Stimulated activated naive B cell treated with anti-CD40 and anti-IgM and Interleukin-4, amounts not matched to agents 10 μg/mL and 1 μg/mL and 100 μg/mL, for 72 hours (primary cell): Measurements from ENCODE around the gene CCDC47.

Experiments used
- ATAC-seq, 2 donors: fragments of 150-1000 bp; cut with Tn5 transposase; replicated peaks; 2 replicates each; pipeline ENCODE4 v1.10.0; 2021; ENCODE audit warnings: moderate library complexity in 1 of 2
- DNase-seq: peaks from one replicate; pipeline ENCODE4 v3.0.0; 2021
- H3K27ac Mint-ChIP-seq: one replicate; pipeline ENCODE4 v1.8.0; 2022; ENCODE audit warnings: mild to moderate bottlenecking, mixed read lengths
- H3K27me3 Mint-ChIP-seq, 2 donors: one replicate each; pipeline ENCODE4 v1.8.0; 2022; ENCODE audit warnings: mixed read lengths in 2 of 2
- H3K36me3 Mint-ChIP-seq, 2 donors: one replicate each; pipeline ENCODE4 v1.8.0; 2022; ENCODE audit warnings: mixed read lengths in 2 of 2, mild to moderate bottlenecking in 1 of 2
- H3K4me1 Mint-ChIP-seq, 2 donors: one replicate each; pipeline ENCODE4 v1.8.0; 2022; ENCODE audit warnings: mixed read lengths in 2 of 2, mild to moderate bottlenecking in 1 of 2
- H3K4me3 Mint-ChIP-seq, 2 donors: one replicate each; pipeline ENCODE4 v1.8.0; 2022; ENCODE audit warnings: mild to moderate bottlenecking in 2 of 2, mixed read lengths in 2 of 2, moderate library complexity in 1 of 2
- H3K9me3 Mint-ChIP-seq, 2 donors: one replicate each; pipeline ENCODE4 v1.8.0; 2022; ENCODE audit warnings: mixed read lengths in 2 of 2, mild to moderate bottlenecking in 1 of 2

The CCDC47 gene

GRCh38 chr17:63773272-63774140 is at the start of gene CCDC47:
TSS of gene CCDC47 (minus strand) at chr17:63773597. CDS start at chr17:63766175, 7,422 bp downstream.
- peak within 1 kb of the TSS; percentile 100 for H3K27ac Mint-ChIP-seq
- H3K4me1 Mint-ChIP-seq, result peaks cover 27 to 60% of the 10 kb centered on the region in 2 donors
- no peaks in the 10 kb centered on the region for H3K27me3 Mint-ChIP-seq
- H3K4me3 Mint-ChIP-seq, result peak within 1 kb of the TSS; percentile 94 to 96
- peak; percentile 88 to 89 for ATAC-seq
- peaks cover 20 to 22% of the 10 kb centered on the region in 2 donors for H3K36me3 Mint-ChIP-seq
- no peaks in the 10 kb centered on the region for H3K9me3 Mint-ChIP-seq
- peak; percentile 100 for DNase-seq

DNA sequence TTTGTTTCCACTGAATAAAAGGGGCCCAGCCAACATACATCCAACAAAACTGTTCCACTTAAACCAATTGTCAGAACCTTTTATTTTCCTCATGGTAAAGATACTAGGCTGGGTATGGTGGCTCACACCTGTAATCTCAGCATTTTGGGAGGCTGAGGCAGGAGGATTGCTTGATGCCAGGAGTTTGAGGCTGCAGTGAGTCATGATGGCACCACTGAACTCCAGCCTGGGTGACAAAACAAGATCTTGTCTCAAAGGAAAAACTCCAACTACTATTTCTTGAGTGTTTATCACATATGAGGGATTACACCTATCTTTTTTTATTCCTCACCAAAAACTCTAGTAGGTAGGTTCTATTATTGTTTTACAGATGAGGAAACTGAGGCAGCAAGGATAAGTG is 49.1 kb upstream of the CCDC47 start:
- H3K27ac Mint-ChIP-seq, result peak overlapping the region; percentile 89

DNA sequence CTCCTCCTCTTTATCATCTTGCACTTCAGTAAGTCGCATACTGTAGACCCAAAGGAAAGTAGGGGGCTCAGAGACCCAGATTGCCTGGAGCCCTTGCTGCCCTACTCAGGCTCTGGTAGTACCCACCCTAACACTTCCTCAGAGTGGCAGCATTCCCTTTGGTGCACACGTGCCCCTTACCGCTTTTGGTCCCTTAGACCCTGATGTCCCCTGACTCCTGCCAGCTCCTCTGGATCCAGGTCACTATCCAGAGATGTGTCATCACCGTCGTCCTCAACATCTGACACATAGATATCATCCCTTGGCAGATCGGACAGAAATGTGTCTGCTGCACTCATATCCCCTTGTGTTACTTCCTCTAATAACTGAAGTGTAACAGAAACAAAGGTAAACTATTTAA is 48.4 kb upstream of the CCDC47 start:
- no peaks in the 10 kb centered on the region for H3K27me3 Mint-ChIP-seq
- peak overlapping the region; percentile 89 for H3K27ac Mint-ChIP-seq
- H3K9me3 Mint-ChIP-seq, result no peaks in the 10 kb centered on the region
- peaks cover 56 to 90% of the 10 kb centered on the region in 2 donors for H3K36me3 Mint-ChIP-seq
- ATAC-seq (peak; percentile 33 to 43), DNase-seq (no peak)
- peaks cover 44 to 80% of the 10 kb centered on the region in 2 donors for H3K4me1 Mint-ChIP-seq
- H3K4me3 Mint-ChIP-seq, result peak overlapping the region; percentile 23 to 29

More for the DNA sequence above, 49.1 kb upstream of the CCDC47 start:
- DNase-seq, result no peak
- Mint-ChIP-seq H3K4me3 (peak overlapping the region in 1 of 2 donors; percentile 6), H3K36me3 (peaks cover 56 to 94% of the 10 kb centered on the region in 2 donors), H3K9me3 (no peaks in the 10 kb centered on the region), H3K27me3 (no peaks in the 10 kb centered on the region), H3K4me1 (peaks cover 44 to 80% of the 10 kb centered on the region in 2 donors)
- ATAC-seq, result no peak

DNA sequence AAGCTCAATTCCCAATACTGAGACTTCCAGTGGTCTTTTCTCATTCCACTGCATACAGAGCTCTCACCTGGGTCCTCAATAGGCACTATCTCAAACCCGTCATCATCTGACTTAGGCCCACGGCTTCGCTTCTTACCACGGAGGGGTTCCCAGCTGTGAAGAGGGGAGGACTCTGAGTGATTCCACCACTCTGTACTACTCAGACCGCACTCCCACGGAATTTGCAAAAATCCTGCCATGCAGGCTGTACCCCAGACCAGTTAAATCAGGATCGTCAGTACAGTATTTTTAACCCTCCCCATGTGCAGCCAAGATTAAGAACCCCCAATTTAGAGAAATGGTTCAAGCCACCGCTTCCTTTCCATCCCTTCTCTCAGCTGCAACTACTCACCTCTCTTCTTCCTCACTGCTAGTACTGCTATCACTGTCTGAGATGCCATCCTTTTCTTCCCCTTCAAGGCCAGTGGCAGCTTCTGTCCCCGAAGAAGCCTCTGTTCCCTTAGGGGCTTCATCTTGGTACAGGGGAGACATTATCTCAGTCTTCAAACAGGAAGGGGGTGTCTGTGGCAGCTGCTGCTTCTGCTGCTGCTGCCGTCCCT is 47.7 kb upstream of the CCDC47 start:
- ATAC-seq (no peak), DNase-seq (no peak)
- Mint-ChIP-seq H3K4me1 (peaks cover 39 to 73% of the 10 kb centered on the region in 2 donors), H3K27ac (peak overlapping the region; percentile 87), H3K4me3 (peak overlapping the region in 1 of 2 donors; percentile 28), H3K36me3 (peaks cover 57 to 84% of the 10 kb centered on the region in 2 donors), H3K27me3 (no peaks in the 10 kb centered on the region), H3K9me3 (no peaks in the 10 kb centered on the region)

DNA sequence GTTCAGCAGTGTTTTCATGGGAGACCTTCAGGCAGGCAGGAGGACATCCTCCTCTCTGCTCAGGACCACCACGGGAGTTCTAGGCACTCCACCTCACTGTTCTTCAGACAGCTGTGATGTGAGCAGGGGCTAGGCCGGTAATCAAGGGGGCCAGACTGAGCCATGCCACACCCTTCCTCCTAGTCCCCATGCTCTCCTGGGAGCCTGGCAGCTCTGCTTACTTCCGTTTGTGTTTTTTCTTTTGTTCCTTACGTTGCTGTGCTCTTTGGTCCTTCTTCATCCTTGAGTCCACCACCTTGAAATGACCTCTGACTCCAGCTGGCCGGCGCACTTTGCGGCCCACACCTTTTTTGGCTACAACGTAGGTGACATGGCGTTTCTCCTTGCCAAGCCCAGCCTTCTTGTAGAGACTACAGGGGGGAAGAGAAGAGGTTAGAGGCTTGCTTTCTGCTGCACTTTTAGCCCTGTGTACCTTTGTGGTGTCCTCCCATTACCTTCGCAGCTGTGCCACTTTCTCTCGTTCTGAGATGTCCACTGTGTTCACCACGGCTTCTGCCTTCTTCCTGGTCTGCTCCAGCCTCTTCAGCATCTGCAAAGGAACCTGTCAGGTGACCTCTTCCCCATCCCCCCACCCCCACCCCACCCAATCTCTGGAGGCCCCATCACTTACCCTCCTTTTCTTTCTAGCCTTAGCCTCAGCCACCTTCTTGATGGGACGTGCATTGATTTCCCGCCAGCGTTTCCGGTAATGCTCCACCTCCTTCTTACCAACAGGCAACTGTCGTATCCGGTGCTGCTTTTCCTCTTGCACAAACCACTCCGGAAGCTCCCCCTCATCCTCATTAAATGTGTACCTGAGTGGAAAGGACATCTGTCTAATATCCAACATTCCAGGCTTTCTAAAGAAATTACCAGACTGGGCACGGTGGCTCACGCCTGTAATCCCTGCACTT is 46.5 kb upstream of the CCDC47 start:
- Mint-ChIP-seq H3K4me3 (peak overlapping the region in 1 of 2 donors; percentile 29), H3K27ac (peak overlapping the region; percentile 87), H3K4me1 (peaks cover 33 to 61% of the 10 kb centered on the region in 2 donors), H3K27me3 (no peaks in the 10 kb centered on the region), H3K36me3 (peaks cover 60 to 79% of the 10 kb centered on the region in 2 donors), H3K9me3 (no peaks in the 10 kb centered on the region)
- no peak for ATAC-seq
- DNase-seq, result no peak

DNA sequence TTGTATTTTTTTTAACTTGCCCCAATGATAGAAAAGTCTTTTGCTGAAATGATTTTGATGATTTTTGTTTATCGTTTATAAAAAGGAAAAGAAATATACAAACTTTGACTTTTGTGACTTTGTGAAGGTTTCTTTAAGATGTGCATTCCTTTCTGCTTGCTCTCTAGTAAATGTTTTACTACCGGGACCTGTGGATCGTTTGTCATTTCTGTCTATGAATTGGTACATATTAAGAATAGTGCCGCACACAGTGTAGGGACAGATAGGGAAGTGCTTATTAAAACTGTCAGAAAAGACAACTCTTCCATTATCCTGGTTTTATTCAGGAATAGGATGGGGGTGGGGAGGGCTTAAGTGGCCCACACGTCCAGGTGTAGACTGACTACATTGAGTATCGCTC is 45.7 kb upstream of the CCDC47 start:
- Mint-ChIP-seq H3K27ac (peak overlapping the region; percentile 69), H3K27me3 (no peaks in the 10 kb centered on the region), H3K4me3 (no peak overlapping the region), H3K9me3 (no peaks in the 10 kb centered on the region), H3K4me1 (peaks cover 27 to 54% of the 10 kb centered on the region in 2 donors), H3K36me3 (peaks cover 53 to 76% of the 10 kb centered on the region in 2 donors)
- no peak for ATAC-seq
- no peak for DNase-seq

- Mint-ChIP-seq H3K36me3 (peaks cover 50 to 72% of the 10 kb centered on the region in 2 donors), H3K9me3 (no peaks in the 10 kb centered on the region), H3K27ac (no peak overlapping the region), H3K4me1 (peaks cover 19 to 41% of the 10 kb centered on the region in 2 donors), H3K27me3 (no peaks in the 10 kb centered on the region), H3K4me3 (peak overlapping the region in 1 of 2 donors; percentile 2)
- DNase-seq (no peak), ATAC-seq (no peak)
Measured at GRCh38 chr17:63817736-63818385, 44.5 kb upstream of the CCDC47 start.

GRCh38 chr17:63816669-63817068 is 43.3 kb upstream of the CCDC47 start:
- no peak for DNase-seq
- Mint-ChIP-seq H3K4me1 (peaks cover 10 to 29% of the 10 kb centered on the region in 2 donors), H3K36me3 (peaks cover 52 to 64% of the 10 kb centered on the region in 2 donors), H3K4me3 (no peak overlapping the region), H3K27ac (no peak overlapping the region), H3K9me3 (no peaks in the 10 kb centered on the region), H3K27me3 (no peaks in the 10 kb centered on the region)
- ATAC-seq, result no peak

GRCh38 chr17:63816123-63816522 is 42.7 kb upstream of the CCDC47 start:
- ATAC-seq, result no peak
- Mint-ChIP-seq H3K27ac (peak overlapping the region; percentile 37), H3K36me3 (peaks cover 53 to 64% of the 10 kb centered on the region in 2 donors), H3K9me3 (no peaks in the 10 kb centered on the region), H3K4me1 (peaks cover 7 to 24% of the 10 kb centered on the region in 2 donors), H3K4me3 (no peak overlapping the region), H3K27me3 (no peaks in the 10 kb centered on the region)
- DNase-seq, result no peak

GRCh38 chr17:63809970-63810369 is 36.6 kb upstream of the CCDC47 start:
- peak in 1 of 2 donors; percentile 53 for ATAC-seq
- no peak for DNase-seq
- no peaks in the 10 kb centered on the region for H3K9me3 Mint-ChIP-seq
- peak overlapping the region; percentile 87 for H3K27ac Mint-ChIP-seq
- H3K27me3 Mint-ChIP-seq, result no peaks in the 10 kb centered on the region
- peaks cover 10 to 20% of the 10 kb centered on the region in 2 donors for H3K4me1 Mint-ChIP-seq
- H3K36me3 Mint-ChIP-seq, result peaks cover 41 to 56% of the 10 kb centered on the region in 2 donors
- H3K4me3 Mint-ChIP-seq, result no peak overlapping the region

- Mint-ChIP-seq H3K4me3 (no peak overlapping the region), H3K27ac (no peak overlapping the region), H3K36me3 (peaks cover 37 to 51% of the 10 kb centered on the region in 2 donors), H3K4me1 (peaks cover 10 to 25% of the 10 kb centered on the region in 2 donors), H3K9me3 (no peaks in the 10 kb centered on the region), H3K27me3 (no peaks in the 10 kb centered on the region)
- no peak for DNase-seq
- ATAC-seq, result no peak
Measured at GRCh38 chr17:63805591-63805990, 32.2 kb upstream of the CCDC47 start.

DNA sequence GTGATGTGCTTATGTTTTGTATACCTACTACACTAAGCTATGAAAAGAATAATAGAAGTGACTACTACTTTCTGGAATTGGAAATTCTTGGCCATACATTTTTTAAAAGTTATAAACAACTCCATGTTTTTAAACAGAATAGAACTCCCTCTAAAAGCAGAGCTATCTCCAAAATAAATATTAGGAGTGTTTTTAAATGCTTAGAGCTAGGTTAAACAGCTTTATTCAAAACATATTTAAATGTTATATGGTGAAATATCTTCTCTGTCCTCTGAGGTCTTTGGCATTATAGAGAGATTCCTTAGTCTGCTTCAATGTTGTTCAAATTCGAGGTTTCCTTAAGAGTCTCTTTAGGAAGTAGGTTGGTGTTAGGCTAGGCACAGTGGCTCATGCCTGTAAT is 30.9 kb upstream of the CCDC47 start:
- Mint-ChIP-seq H3K27me3 (no peaks in the 10 kb centered on the region), H3K4me1 (peaks cover 6 to 17% of the 10 kb centered on the region in 2 donors), H3K9me3 (no peaks in the 10 kb centered on the region), H3K4me3 (no peak overlapping the region), H3K27ac (peak overlapping the region; percentile 45), H3K36me3 (peaks cover 36 to 55% of the 10 kb centered on the region in 2 donors)
- no peak for DNase-seq
- no peak for ATAC-seq

DNA sequence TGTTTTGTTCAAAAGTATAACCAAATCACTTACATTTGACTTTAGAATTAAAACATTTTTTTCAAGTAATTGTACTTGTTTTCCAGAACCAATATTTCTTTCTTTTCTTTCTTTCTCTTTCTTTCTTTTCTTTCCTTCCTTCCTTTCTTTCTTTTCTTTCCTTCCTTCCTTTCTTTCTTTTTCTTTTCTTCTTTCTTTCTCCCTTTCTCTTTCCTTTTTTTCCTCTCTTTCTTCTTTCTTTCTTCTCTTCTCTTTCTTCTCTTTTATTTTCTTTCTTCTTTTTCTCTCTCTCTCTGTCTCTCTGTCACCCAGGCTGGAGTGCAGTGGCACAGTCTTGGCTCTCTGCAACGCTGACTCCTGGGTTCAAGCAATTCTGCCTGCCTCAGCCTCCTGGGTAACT is 27.4 kb upstream of the CCDC47 start:
- no peaks in the 10 kb centered on the region for H3K9me3 Mint-ChIP-seq
- peak overlapping the region; percentile 21 for H3K27ac Mint-ChIP-seq
- peaks cover 0 to 5% of the 10 kb centered on the region in 2 donors for H3K4me1 Mint-ChIP-seq
- H3K36me3 Mint-ChIP-seq, result peaks cover 28 to 45% of the 10 kb centered on the region in 2 donors
- no peak for ATAC-seq
- no peak overlapping the region for H3K4me3 Mint-ChIP-seq
- no peaks in the 10 kb centered on the region for H3K27me3 Mint-ChIP-seq
- DNase-seq, result no peak
